ENCODE results near the gene SEMA3A.

SEMA3A gene

DNA sequence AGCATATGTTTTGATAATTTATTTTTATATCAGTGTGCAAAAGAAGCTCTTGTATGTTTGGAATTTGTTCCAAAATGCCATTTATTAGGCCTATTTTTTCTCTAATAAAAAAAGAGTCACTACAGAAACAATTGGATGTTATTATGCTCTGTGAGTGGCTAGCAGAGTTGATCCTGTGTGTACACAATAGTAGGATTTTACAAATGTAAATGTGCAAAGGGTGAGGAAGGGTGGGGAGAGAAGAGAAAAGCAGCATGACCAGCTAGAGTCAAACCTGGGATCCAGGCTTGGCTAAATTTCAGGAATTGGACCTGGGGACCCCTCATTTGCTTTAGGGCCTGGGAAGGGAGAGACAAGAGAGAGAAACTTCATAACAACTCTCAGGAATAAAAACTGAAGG is 32.5 kb downstream of the SEMA3A start:
- Histone ChIP-seq H3K36me3 (no peaks in the 10 kb centered on the region), H3K9me3 (no peaks in the 10 kb centered on the region), H3K4me3 (no peak overlapping the region), H3K27ac (no peak overlapping the region), H3K27me3 (no peaks in the 10 kb centered on the region), H3K4me1 (no peaks in the 10 kb centered on the region)
- intact Hi-C loops (cut with DNase I; ENCODE audit: low total_unique reads): no loop called here
- DNase-seq: no peak
- TF ChIP-seq, protein P1, sequence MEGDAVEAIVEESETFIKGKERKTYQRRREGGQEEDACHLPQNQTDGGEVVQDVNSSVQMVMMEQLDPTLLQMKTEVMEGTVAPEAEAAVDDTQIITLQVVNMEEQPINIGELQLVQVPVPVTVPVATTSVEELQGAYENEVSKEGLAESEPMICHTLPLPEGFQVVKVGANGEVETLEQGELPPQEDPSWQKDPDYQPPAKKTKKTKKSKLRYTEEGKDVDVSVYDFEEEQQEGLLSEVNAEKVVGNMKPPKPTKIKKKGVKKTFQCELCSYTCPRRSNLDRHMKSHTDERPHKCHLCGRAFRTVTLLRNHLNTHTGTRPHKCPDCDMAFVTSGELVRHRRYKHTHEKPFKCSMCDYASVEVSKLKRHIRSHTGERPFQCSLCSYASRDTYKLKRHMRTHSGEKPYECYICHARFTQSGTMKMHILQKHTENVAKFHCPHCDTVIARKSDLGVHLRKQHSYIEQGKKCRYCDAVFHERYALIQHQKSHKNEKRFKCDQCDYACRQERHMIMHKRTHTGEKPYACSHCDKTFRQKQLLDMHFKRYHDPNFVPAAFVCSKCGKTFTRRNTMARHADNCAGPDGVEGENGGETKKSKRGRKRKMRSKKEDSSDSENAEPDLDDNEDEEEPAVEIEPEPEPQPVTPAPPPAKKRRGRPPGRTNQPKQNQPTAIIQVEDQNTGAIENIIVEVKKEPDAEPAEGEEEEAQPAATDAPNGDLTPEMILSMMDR (IDR thresholded peaks at IDR 0.05): no peak

DNA sequence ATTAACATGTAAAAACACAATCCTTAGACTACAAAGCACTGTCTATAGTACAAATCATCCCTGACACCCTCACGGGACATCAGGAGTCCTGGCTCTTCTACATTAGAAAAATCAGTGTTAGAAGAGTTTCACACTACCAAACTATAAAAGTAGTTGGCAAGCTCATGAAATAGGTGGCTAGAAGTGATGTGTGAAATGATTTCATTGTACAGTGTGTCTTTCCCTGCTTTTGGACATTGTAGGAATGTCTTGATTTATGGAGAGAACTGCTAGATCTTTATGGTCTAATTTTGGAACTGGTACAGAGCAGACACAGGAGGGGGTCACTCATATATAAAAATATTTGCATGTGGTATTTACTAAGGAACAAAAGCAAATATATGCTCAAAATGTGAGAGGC is 33.2 kb downstream of the SEMA3A start:
- TF ChIP-seq, protein P1 (IDR thresholded peaks at IDR 0.05): no peak
- Histone ChIP-seq H3K27ac (no peak overlapping the region), H3K4me3 (no peak overlapping the region), H3K9me3 (no peaks in the 10 kb centered on the region), H3K36me3 (no peaks in the 10 kb centered on the region), H3K4me1 (no peaks in the 10 kb centered on the region), H3K27me3 (no peaks in the 10 kb centered on the region)
- no peak for DNase-seq
- intact Hi-C loops (cut with DNase I; ENCODE audit: low total_unique reads): no loop called here

DNA sequence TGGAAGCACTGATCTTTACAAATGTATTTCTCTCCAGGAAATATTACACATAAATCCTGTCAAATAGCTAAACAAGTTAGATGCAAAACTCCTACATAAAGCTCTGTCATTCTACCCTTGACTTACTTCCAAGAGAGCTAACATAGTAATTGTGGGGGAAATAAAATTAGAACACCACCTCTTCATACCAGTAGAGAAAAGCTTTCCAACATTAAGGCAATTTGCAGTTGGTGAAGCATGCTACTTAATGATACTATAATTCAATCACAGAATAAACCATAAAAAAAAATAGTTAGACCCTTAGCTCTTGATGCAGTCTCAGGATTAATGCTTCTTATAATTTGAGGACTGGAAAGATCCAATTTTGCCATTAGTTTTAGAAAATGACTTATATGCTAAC is 35.2 kb downstream of the SEMA3A start:
- Histone ChIP-seq H3K27me3 (no peaks in the 10 kb centered on the region), H3K4me3 (no peak overlapping the region), H3K27ac (no peak overlapping the region), H3K4me1 (no peaks in the 10 kb centered on the region), H3K9me3 (no peaks in the 10 kb centered on the region), H3K36me3 (no peaks in the 10 kb centered on the region)
- intact Hi-C loops (cut with DNase I; ENCODE audit: low total_unique reads): no loop called here
- TF ChIP-seq, protein P1 (IDR thresholded peaks at IDR 0.05): no peak
- no peak for DNase-seq

DNA sequence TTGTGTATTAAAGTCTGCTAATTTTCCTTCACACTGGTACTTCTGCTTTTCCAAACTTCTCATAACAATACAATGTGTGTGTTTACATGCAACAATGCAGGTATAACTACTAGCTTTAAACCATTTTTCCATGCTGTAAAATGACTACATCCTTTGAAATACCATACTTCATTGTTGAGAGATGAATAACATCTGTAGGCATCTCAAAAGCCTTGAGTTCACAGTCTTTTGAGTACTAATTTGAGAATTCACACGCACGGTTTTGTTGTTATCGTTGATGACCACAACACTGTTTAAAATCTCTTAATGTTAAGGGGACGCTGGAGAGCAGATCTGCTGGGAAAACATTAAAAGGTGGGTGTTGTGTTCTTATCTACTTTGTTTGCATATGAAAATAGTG is 37.4 kb downstream of the SEMA3A start:
- intact Hi-C loops (cut with DNase I; ENCODE audit: low total_unique reads): no loop called here
- TF ChIP-seq, protein P1 (IDR thresholded peaks at IDR 0.05): no peak
- H3K4me1 ChIP-seq: no peaks in the 10 kb centered on the region
- H3K27ac ChIP-seq: no peak overlapping the region
- DNase-seq: no peak
- H3K36me3 ChIP-seq: no peaks in the 10 kb centered on the region
- no peak overlapping the region for H3K4me3 ChIP-seq
- no peaks in the 10 kb centered on the region for H3K9me3 ChIP-seq
- no peaks in the 10 kb centered on the region for H3K27me3 ChIP-seq

DNA sequence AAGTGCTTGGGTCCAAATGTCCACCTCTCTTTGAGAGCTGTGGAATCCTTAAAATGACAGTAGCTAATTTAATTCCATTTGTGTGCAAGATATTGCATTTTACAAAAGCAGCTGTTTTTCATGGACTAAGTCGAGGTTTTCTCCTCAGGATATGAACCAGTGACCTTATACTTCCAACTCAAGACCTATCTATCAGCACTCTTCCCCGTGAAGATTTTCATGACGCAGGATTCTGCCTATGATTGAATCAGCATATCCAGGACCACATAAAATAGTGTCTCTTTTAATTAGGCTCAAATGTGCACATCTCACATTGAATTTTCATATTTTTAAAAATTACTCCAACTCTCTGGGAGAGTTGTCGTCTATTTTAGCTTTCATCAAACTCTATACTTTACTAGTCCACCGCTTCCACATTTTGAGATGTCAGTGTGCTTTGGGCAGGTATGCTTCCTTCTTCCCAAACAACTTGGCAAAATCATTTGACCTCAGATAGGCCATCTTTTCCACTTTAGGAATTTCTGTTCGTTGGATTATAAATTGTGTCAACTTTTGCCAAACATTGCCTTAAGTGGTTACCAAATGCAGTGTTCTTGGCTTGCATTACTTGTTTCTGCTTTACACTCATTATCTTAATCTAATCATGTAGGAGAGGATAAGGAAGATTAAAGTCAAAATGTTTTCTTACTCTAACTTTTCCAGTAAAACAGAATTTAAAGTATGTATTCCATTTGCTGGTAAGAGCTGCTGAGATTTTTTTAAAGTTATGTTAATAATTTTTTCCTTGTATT is 39.4 kb downstream of the SEMA3A start:
- no peak for DNase-seq
- H3K4me1 ChIP-seq: no peaks in the 10 kb centered on the region
- no peak overlapping the region for H3K27ac ChIP-seq
- H3K36me3 ChIP-seq: no peaks in the 10 kb centered on the region
- TF ChIP-seq, protein P1 (IDR thresholded peaks at IDR 0.05): no peak
- intact Hi-C loops (cut with DNase I; ENCODE audit: low total_unique reads): no loop called here
- H3K9me3 ChIP-seq: no peaks in the 10 kb centered on the region
- H3K27me3 ChIP-seq: no peaks in the 10 kb centered on the region
- H3K4me3 ChIP-seq: no peak overlapping the region
